Vagina (tissue), 2 donors: ENCODE data around the gene TARBP2. TPM values are rescaled to one million over a fixed set of nuclear protein-coding genes. Genes with fewer than 3 reads are reported as not detected.
"Not testable (repeated sequence)": the region's sequence is repeated elsewhere in the genome, so short reads cannot be mapped to it uniquely, and the experiment has no call there.

ENCODE experiments used
- DNase-seq, 2 donors: peaks; one replicate each; pipeline ENCODE4 v3.0.0-alpha.2; 2017; ENCODE audit errors: extremely low spot score in 2 of 2
- H3K27ac ChIP-seq: fragments of 200-600 bp; sonication (generic); one replicate; pipeline ENCODE4 v1.5.1; 2019
- H3K27me3 ChIP-seq: fragments of 200-600 bp; sonication (generic); one replicate; pipeline ENCODE4 v1.5.1; 2019
- H3K36me3 ChIP-seq, 2 donors: fragments of 200-600 bp; sonication (generic); one replicate each; pipeline ENCODE4 v1.5.1; 2017 to 2019
- H3K4me1 ChIP-seq: fragments of 200-600 bp; sonication (generic); one replicate; pipeline ENCODE4 v1.5.1; 2019
- H3K4me3 ChIP-seq, 2 donors: fragments of 200-600 bp; sonication (generic); 1 replicate in 1 of 2; 2 replicates in 1 of 2; pipeline ENCODE4 v1.5.1; 2016 to 2019
- H3K9me3 ChIP-seq: fragments of 200-600 bp; sonication (generic); one replicate; pipeline ENCODE4 v1.5.1; 2019
- CTCF ChIP-seq, 3 experiments: fragments of 450-650 bp in 2 of 3; fragments of 200-600 bp in 1 of 3; sonication (generic) in 1 of 3; IDR thresholded peaks; one replicate each; pipeline ENCODE4 v1.5.1; 2017 to 2019; ENCODE audit warnings: antibody characterized with exemption in 3 of 3, mild to moderate bottlenecking in 2 of 3, moderate library complexity in 2 of 3
- POLR2A ChIP-seq, 2 donors: fragments of 450-650 bp; IDR thresholded peaks; one replicate each; pipeline ENCODE4 v1.6.1; 2017; ENCODE audit warnings: antibody characterized with exemption in 2 of 2, mild to moderate bottlenecking in 2 of 2, moderate library complexity in 2 of 2
- POLR2AphosphoS5 ChIP-seq, 2 donors: sonication (generic); formaldehyde crosslinking; IDR thresholded peaks; one replicate each; pipeline ENCODE4 v1.9.0; 2017; ENCODE audit warnings: antibody characterized with exemption in 2 of 2, mild to moderate bottlenecking in 2 of 2, low read depth in 1 of 2; ENCODE audit not compliant: insufficient read depth in 1 of 2
- intact Hi-C: fragments of 100-400 bp; cut with DNase I; formaldehyde crosslinking; loops from one replicate; pipeline ENCODE4 v1.15.1; 2023
- total RNA-seq: library from RNA; depleted of rRNA; stranded (reverse); fragments of >200 nt; gene quantifications from one replicate; pipeline ENCODE4 v1.2.3, GENCODE V29; 2016

TARBP2 gene
- total RNA-seq, 1 donor from 2014 or later: 17.7 TPM

- H3K4me1 ChIP-seq: peaks cover 21% of the 10 kb centered on the region
- TF ChIP-seq CTCF (IDR thresholded peaks at IDR 0.05) (no peak), POLR2AphosphoS5 (IDR thresholded peaks at IDR 0.05; ENCODE audit: insufficient read depth in 1 of 2, low read depth in 1 of 2) (no peak), POLR2A (IDR thresholded peaks at IDR 0.05) (no peak)
- DNase-seq: no peak
- H3K36me3 ChIP-seq: peaks cover 0 to 92% of the 10 kb centered on the region in 2 donors
- intact Hi-C loops: no loop called here
- H3K9me3 ChIP-seq: no peaks in the 10 kb centered on the region
- H3K27me3 ChIP-seq: no peaks in the 10 kb centered on the region
- no peak overlapping the region for H3K4me3 ChIP-seq
- no peak overlapping the region for H3K27ac ChIP-seq
These were observed 26.3 kb upstream of the TARBP2 start for GRCh38 chr12:53474819-53475218.

GRCh38 chr12:53476769-53477209 is 24.3 kb upstream of the TARBP2 start:
- TF ChIP-seq POLR2A (IDR thresholded peaks at IDR 0.05): no peak
- no peak for TF ChIP-seq POLR2AphosphoS5 (IDR thresholded peaks at IDR 0.05; ENCODE audit: insufficient read depth in 1 of 2, low read depth in 1 of 2)
- no peak for TF ChIP-seq CTCF (IDR thresholded peaks at IDR 0.05)
- Histone ChIP-seq H3K36me3 (peaks cover 0 to 92% of the 10 kb centered on the region in 2 donors), H3K9me3 (no peaks in the 10 kb centered on the region), H3K4me3 (no peak overlapping the region), H3K4me1 (peaks cover 40% of the 10 kb centered on the region), H3K27ac (no peak overlapping the region), H3K27me3 (no peaks in the 10 kb centered on the region)
- intact Hi-C loops: no loop called here
- DNase-seq: no peak

- Histone ChIP-seq H3K9me3 (no peaks in the 10 kb centered on the region), H3K4me3 (no peak overlapping the region), H3K27me3 (no peaks in the 10 kb centered on the region), H3K27ac (no peak overlapping the region), H3K36me3 (peaks cover 0 to 96% of the 10 kb centered on the region in 2 donors), H3K4me1 (peaks cover 58% of the 10 kb centered on the region)
- no peak for DNase-seq
- no peak for TF ChIP-seq POLR2A (IDR thresholded peaks at IDR 0.05)
- no peak for TF ChIP-seq POLR2AphosphoS5 (IDR thresholded peaks at IDR 0.05; ENCODE audit: insufficient read depth in 1 of 2, low read depth in 1 of 2)
- TF ChIP-seq CTCF (IDR thresholded peaks at IDR 0.05): no peak
- intact Hi-C loops: no loop called here
These were observed 22.2 kb upstream of the TARBP2 start for GRCh38 chr12:53478865-53479264.

GRCh38 chr12:53479331-53479730 is 21.8 kb upstream of the TARBP2 start:
- peaks cover 0 to 91% of the 10 kb centered on the region in 2 donors for H3K36me3 ChIP-seq
- H3K9me3 ChIP-seq: no peaks in the 10 kb centered on the region
- no peaks in the 10 kb centered on the region for H3K27me3 ChIP-seq
- H3K4me3 ChIP-seq: no peak overlapping the region
- intact Hi-C loops: no loop called here
- H3K27ac ChIP-seq: no peak overlapping the region
- no peak for DNase-seq
- H3K4me1 ChIP-seq: peaks cover 58% of the 10 kb centered on the region
- TF ChIP-seq POLR2AphosphoS5 (IDR thresholded peaks at IDR 0.05; ENCODE audit: insufficient read depth in 1 of 2, low read depth in 1 of 2) (no peak), CTCF (IDR thresholded peaks at IDR 0.05) (no peak), POLR2A (IDR thresholded peaks at IDR 0.05) (no peak)

- no peaks in the 10 kb centered on the region for H3K27me3 ChIP-seq
- H3K36me3 ChIP-seq: peaks cover 0 to 91% of the 10 kb centered on the region in 2 donors
- intact Hi-C loops: no loop called here
- no peak for DNase-seq
- H3K9me3 ChIP-seq: no peaks in the 10 kb centered on the region
- H3K27ac ChIP-seq: no peak overlapping the region
- no peak for TF ChIP-seq POLR2AphosphoS5 (IDR thresholded peaks at IDR 0.05; ENCODE audit: insufficient read depth in 1 of 2, low read depth in 1 of 2)
- TF ChIP-seq CTCF (IDR thresholded peaks at IDR 0.05): no peak
- TF ChIP-seq POLR2A (IDR thresholded peaks at IDR 0.05): no peak
- no peak overlapping the region for H3K4me3 ChIP-seq
- peaks cover 49% of the 10 kb centered on the region for H3K4me1 ChIP-seq
These were observed 20.3 kb upstream of the TARBP2 start for GRCh38 chr12:53480491-53481442.

GRCh38 chr12:53481458-53481857 is 19.6 kb upstream of the TARBP2 start:
- H3K36me3 ChIP-seq: peaks cover 0 to 87% of the 10 kb centered on the region in 2 donors
- H3K9me3 ChIP-seq, DNase-seq, H3K27me3 ChIP-seq, H3K27ac ChIP-seq, H3K4me3 ChIP-seq, intact Hi-C loops: not testable (repeated sequence)
- peaks cover 44% of the 10 kb centered on the region for H3K4me1 ChIP-seq
